HepG2 (cell line): ENCODE measurements around the gene UQCR10. TPM values are rescaled to one million over a fixed set of nuclear protein-coding genes. Genes with fewer than 3 reads are reported as not detected.

Experiments used
- ATAC-seq: fragments of 200-7000 bp; cut with Tn5 transposase; 3 replicates; pipeline ENCODE4 v1.9.1; 2020; ENCODE audit warnings: mild to moderate bottlenecking, moderate library complexity
- BruUV-seq: library from RNA; stranded (reverse); fragments of 400-500 nt; replicated peaks from 2 replicates; lab custom pipeline; 2021; lab: Mats Ljungman, UMichigan
- CTCF ChIA-PET: fragments of 300-600 bp; formaldehyde crosslinking; extraction: SDS; loops from one replicate; lab custom pipeline; 2021; ENCODE audit warnings: low total read pairs, inconsistent platforms, low intra/inter-chr PET ratio; lab: Yijun Ruan, JAX
- POLR2A ChIA-PET: fragments of 350-600 bp; sonication (Branson Sonifier 250); formaldehyde crosslinking; loops from one replicate; lab custom pipeline; 2020; ENCODE audit warnings: antibody characterized with exemption, inconsistent platforms; lab: Yijun Ruan, JAX
- DNase-seq: peaks from one replicate; pipeline ENCODE4 v3.0.0-alpha.2; 2015; ENCODE audit warnings: low spot score
- FAIRE-seq: peaks from 3 replicates; lab custom pipeline; 2011; peaks lifted over from hg19 to GRCh38; lab: Jason Lieb, UNC
- H2AFZ ChIP-seq: one replicate; pipeline ENCODE4 v1.6.1; 2011; ENCODE audit warnings: low read length, inconsistent platforms
- H3K27ac ChIP-seq: fragments of 300-600 bp; 3 replicates; pipeline ENCODE4 v1.8.0; 2011; ENCODE audit warnings: mixed run types, mild to moderate bottlenecking, mixed read lengths, low read length, inconsistent platforms; ENCODE audit not compliant: insufficient read depth; ENCODE audit errors: extremely low read length
- H3K27me3 ChIP-seq, 2 experiments: fragments of 200-600 bp in 1 of 2; 2 replicates in 1 of 2; 3 replicates in 1 of 2; pipeline versions ENCODE4 v1.6.0 to v1.8.0; 2011; ENCODE audit warnings: low read length in 2 of 2, mild to moderate bottlenecking in 2 of 2, moderate library complexity in 2 of 2, inconsistent platforms in 1 of 2; ENCODE audit not compliant: insufficient read depth in 2 of 2, control insufficient read depth in 1 of 2
- H3K36me3 ChIP-seq, 2 experiments: fragments of 200-600 bp in 1 of 2; replicated peaks in 1 of 2; 2 replicates in 1 of 2; 3 replicates in 1 of 2; pipeline versions ENCODE4 v1.5.1 to v1.8.0; 2011; ENCODE audit warnings: low read length in 2 of 2, inconsistent platforms in 1 of 2; ENCODE audit not compliant: insufficient read depth in 2 of 2, control insufficient read depth in 1 of 2
- H3K4me1 ChIP-seq: 2 replicates; pipeline ENCODE4 v1.5.1; 2012; ENCODE audit warnings: low read length, inconsistent platforms; ENCODE audit not compliant: insufficient read depth
- H3K4me2 ChIP-seq: 2 replicates; pipeline ENCODE4 v1.6.0; 2011; ENCODE audit warnings: low read depth, low read length, inconsistent platforms
- H3K4me3 ChIP-seq, 3 experiments: fragments of 200-600 bp in 1 of 3; sonication (generic), shearing (Covaris generic) in 1 of 3; replicated peaks in 1 of 3; 2 replicates each; pipeline ENCODE4 v1.5.1; 2011 to 2016; ENCODE audit warnings: low read length in 3 of 3, inconsistent platforms in 2 of 3, low read depth in 2 of 3, mild to moderate bottlenecking in 2 of 3, control low read depth in 1 of 3, mixed read lengths in 1 of 3; ENCODE audit not compliant: insufficient read depth in 1 of 3
- H3K79me2 ChIP-seq: one replicate; pipeline ENCODE4 v1.6.1; 2011; ENCODE audit warnings: low read length, inconsistent platforms; ENCODE audit not compliant: insufficient read depth
- H3K9ac ChIP-seq: 2 replicates; pipeline ENCODE4 v1.6.0; 2011; ENCODE audit warnings: mild to moderate bottlenecking, low read depth, low read length, inconsistent platforms; ENCODE audit not compliant: insufficient read depth
- H3K9me3 ChIP-seq: 2 replicates; pipeline ENCODE4 v1.5.1; 2012; ENCODE audit warnings: mild to moderate bottlenecking, low read length
- H4K20me1 ChIP-seq: 2 replicates; pipeline ENCODE4 v1.6.0; 2011; ENCODE audit warnings: inconsistent platforms, mild to moderate bottlenecking, low read length, moderate library complexity; ENCODE audit not compliant: insufficient read depth
- NFYB ChIP-seq: sonication (generic); formaldehyde crosslinking; IDR thresholded peaks from 2 replicates; pipeline ENCODE4 v1.4.0; 2020; ENCODE audit warnings: missing genetic modification reagents
- RCOR2 ChIP-seq: IDR thresholded peaks from 2 replicates; pipeline ENCODE4 v1.6.1; 2016; ENCODE audit warnings: missing biosample characterization, missing genetic modification reagents
- ZBTB7B ChIP-seq: sonication (generic); formaldehyde crosslinking; IDR thresholded peaks from 2 replicates; pipeline ENCODE4 v1.4.0; 2020; ENCODE audit warnings: missing genetic modification reagents
- ZNF234 ChIP-seq: sonication (generic); formaldehyde crosslinking; conservative IDR thresholded peaks from 2 replicates; pipeline ENCODE4 v1.5.1; 2020; ENCODE audit warnings: mild to moderate bottlenecking, missing genetic modification reagents
- ZNF30 ChIP-seq: sonication (generic); formaldehyde crosslinking; IDR thresholded peaks from 2 replicates; pipeline ENCODE4 v1.5.0; 2020; ENCODE audit warnings: mild to moderate bottlenecking, missing genetic modification reagents
- WGBS: methylation state at CpG from one replicate; pipeline ENCODE4 v1.1.6; 2017; ENCODE audit warnings: low lambda C conversion rate; 5-methylcytosine and 5-hydroxymethylcytosine counted together
- in situ Hi-C: cut with HindIII; loops from 2 replicates; pipeline ENCODE4 v1.10.0; 2017; ENCODE audit warnings: low pct_unique_long_range_greater_than_20kb; ENCODE audit not compliant: extremely low pct_ligation_motif_present
- intact Hi-C: fragments of 100-400 bp; cut with micrococcal nuclease; formaldehyde crosslinking; loops from one replicate; pipeline ENCODE4 v1.10.0; 2022; ENCODE audit not compliant: unreplicated experiment
- polyA plus RNA-seq, 8 experiments: library from polyadenylated mRNA; depleted of rRNA in 3 of 8; stranded (reverse) in 7 of 8; unstranded in 1 of 8; fragments of >200 nt; fragmentation: Illumina TruSeq in 4 of 8; extraction: Trizol in 4 of 8; gene quantifications; 2 replicates each; pipeline versions ENCODE4 v1.2.1 to v1.2.3, GENCODE V29; 2011 to 2016; ENCODE audit warnings: low read depth in 4 of 8, missing spikeins in 1 of 8, mixed read lengths in 1 of 8; ENCODE audit not compliant: insufficient read depth in 1 of 8
- total RNA-seq, 5 experiments: library from RNA; depleted of rRNA; stranded (reverse); fragments of >200 nt; fragmentation: Illumina TruSeq; extraction: Trizol; gene quantifications; 2 replicates each; pipeline ENCODE4 v1.2.3, GENCODE V29; 2016; ENCODE audit warnings: low read depth in 1 of 5
- TF ChIP-seq, protein P1 (sequence below): sonication (generic); formaldehyde crosslinking; IDR thresholded peaks from 2 replicates; pipeline ENCODE4 v1.5.0; 2020; ENCODE audit warnings: missing genetic modification reagents
- TF ChIP-seq, protein P2 (sequence below), 2 experiments: sonication (generic) in 1 of 2; formaldehyde crosslinking in 1 of 2; IDR thresholded peaks; 2 replicates each; pipeline versions ENCODE4 v1.4.0 to v1.6.1; 2016 to 2020; ENCODE audit warnings: borderline replicate concordance in 1 of 2, low read depth in 1 of 2, mild to moderate bottlenecking in 1 of 2, missing genetic modification reagents in 1 of 2

Gene UQCR10
- total and polyA plus RNA-seq, 2 of the 13 experiments (the other 11 are each of a cell fraction or from before 2014, with no cell fraction given) = 225 to 232 TPM

- no peak overlapping the region for H3K9ac ChIP-seq
- CTCF ChIA-PET = no interaction called here
Observed at GRCh38 chr22:29740216-29740615, 27.0 kb upstream of the UQCR10 start.

More at GRCh38 chr22:29740216-29740615, 27.0 kb upstream of the UQCR10 start:
- BruUV-seq = no TSS peak
- TF ChIP-seq ZBTB7B (CRISPR knock-in tag) (no peak), NFYB (CRISPR knock-in tag) (no peak), ZNF30 (no peak), ZNF234 (CRISPR knock-in tag) (no peak), RCOR2 (no peak)
- TF ChIP-seq, protein P1, sequence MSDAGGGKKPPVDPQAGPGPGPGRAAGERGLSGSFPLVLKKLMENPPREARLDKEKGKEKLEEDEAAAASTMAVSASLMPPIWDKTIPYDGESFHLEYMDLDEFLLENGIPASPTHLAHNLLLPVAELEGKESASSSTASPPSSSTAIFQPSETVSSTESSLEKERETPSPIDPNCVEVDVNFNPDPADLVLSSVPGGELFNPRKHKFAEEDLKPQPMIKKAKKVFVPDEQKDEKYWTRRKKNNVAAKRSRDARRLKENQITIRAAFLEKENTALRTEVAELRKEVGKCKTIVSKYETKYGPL (CRISPR knock-in tag) = no peak
- TF ChIP-seq, protein P2, sequence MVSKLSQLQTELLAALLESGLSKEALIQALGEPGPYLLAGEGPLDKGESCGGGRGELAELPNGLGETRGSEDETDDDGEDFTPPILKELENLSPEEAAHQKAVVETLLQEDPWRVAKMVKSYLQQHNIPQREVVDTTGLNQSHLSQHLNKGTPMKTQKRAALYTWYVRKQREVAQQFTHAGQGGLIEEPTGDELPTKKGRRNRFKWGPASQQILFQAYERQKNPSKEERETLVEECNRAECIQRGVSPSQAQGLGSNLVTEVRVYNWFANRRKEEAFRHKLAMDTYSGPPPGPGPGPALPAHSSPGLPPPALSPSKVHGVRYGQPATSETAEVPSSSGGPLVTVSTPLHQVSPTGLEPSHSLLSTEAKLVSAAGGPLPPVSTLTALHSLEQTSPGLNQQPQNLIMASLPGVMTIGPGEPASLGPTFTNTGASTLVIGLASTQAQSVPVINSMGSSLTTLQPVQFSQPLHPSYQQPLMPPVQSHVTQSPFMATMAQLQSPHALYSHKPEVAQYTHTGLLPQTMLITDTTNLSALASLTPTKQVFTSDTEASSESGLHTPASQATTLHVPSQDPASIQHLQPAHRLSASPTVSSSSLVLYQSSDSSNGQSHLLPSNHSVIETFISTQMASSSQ (IDR thresholded peaks at IDR 0.05; ENCODE audit: low read depth) = no peak
- TF ChIP-seq, protein P2 (CRISPR knock-in tag; IDR thresholded peaks at IDR 0.05; ENCODE audit: borderline replicate concordance) = no peak
- TF ChIP-seq, all 625 proteins: peak for 0
- POLR2A ChIA-PET = no interaction called here
- H3K27me3 ChIP-seq = no peaks in the 10 kb centered on the region
- no peak overlapping the region for H3K4me3 ChIP-seq
- WGBS = 100% methylated on average over 3 of the region's 5 CpGs
- H3K27ac ChIP-seq = no peak overlapping the region
- peaks cover 3 to 12% of the 10 kb centered on the region in 2 experiments; a peak in 3 of 5 replicates for H3K36me3 ChIP-seq
- in situ Hi-C loops (no loop called here), intact Hi-C loops (no loop called here)
- no peak overlapping the region for H2AFZ ChIP-seq
- ATAC-seq (no peak), DNase-seq (no peak), FAIRE-seq (no peak)
- H4K20me1 ChIP-seq = no peaks in the 10 kb centered on the region
- H3K9me3 ChIP-seq = no peaks in the 10 kb centered on the region
- no peaks in the 10 kb centered on the region for H3K79me2 ChIP-seq
- no peaks in the 10 kb centered on the region for H3K4me1 ChIP-seq
- H3K4me2 ChIP-seq = no peak overlapping the region
